WERI-Rb-1 (cell line): ENCODE data around the gene PLCL2.

Experiments
- DNase-seq: peaks from one replicate; pipeline ENCODE4 v3.0.0-alpha.2; 2020
- H3K27ac ChIP-seq: fragments of 250-450 bp; sonication (Bioruptor Pico); 2 replicates; pipeline ENCODE4 v1.5.1; 2020; ENCODE audit warnings: mild to moderate bottlenecking, moderate library complexity
- H3K27me3 ChIP-seq: fragments of 250-450 bp; sonication (Bioruptor Pico); 2 replicates; pipeline ENCODE4 v1.5.1; 2021; ENCODE audit warnings: mild to moderate bottlenecking, low read depth, moderate library complexity; ENCODE audit not compliant: insufficient read depth, severe bottlenecking
- H3K36me3 ChIP-seq: fragments of 250-450 bp; sonication (Bioruptor Pico); 2 replicates; pipeline ENCODE4 v1.5.1; 2020; ENCODE audit warnings: mild to moderate bottlenecking, moderate library complexity
- H3K4me3 ChIP-seq: 2 replicates; pipeline ENCODE4 v1.5.1; 2011; ENCODE audit warnings: low read depth, mild to moderate bottlenecking, control low read depth, low read length
- H3K9me3 ChIP-seq: fragments of 250-450 bp; sonication (Bioruptor Pico); 2 replicates; pipeline ENCODE4 v1.5.1; 2021; ENCODE audit warnings: mild to moderate bottlenecking, moderate library complexity; ENCODE audit not compliant: severe bottlenecking
- TF ChIP-seq, protein P1 (sequence below): IDR thresholded peaks from 2 replicates; pipeline ENCODE4 v1.5.1; 2011; ENCODE audit warnings: low read depth, mild to moderate bottlenecking, control low read depth, inconsistent platforms, low read length

Gene PLCL2

GRCh38 chr3:16910207-16910606 lies 25.5 kb downstream of the PLCL2 start:
- no peak for DNase-seq
- H3K4me3 ChIP-seq: no peak overlapping the region
- no peak overlapping the region for H3K27ac ChIP-seq
- no peaks in the 10 kb centered on the region for H3K36me3 ChIP-seq
- TF ChIP-seq, protein P1, sequence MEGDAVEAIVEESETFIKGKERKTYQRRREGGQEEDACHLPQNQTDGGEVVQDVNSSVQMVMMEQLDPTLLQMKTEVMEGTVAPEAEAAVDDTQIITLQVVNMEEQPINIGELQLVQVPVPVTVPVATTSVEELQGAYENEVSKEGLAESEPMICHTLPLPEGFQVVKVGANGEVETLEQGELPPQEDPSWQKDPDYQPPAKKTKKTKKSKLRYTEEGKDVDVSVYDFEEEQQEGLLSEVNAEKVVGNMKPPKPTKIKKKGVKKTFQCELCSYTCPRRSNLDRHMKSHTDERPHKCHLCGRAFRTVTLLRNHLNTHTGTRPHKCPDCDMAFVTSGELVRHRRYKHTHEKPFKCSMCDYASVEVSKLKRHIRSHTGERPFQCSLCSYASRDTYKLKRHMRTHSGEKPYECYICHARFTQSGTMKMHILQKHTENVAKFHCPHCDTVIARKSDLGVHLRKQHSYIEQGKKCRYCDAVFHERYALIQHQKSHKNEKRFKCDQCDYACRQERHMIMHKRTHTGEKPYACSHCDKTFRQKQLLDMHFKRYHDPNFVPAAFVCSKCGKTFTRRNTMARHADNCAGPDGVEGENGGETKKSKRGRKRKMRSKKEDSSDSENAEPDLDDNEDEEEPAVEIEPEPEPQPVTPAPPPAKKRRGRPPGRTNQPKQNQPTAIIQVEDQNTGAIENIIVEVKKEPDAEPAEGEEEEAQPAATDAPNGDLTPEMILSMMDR: no peak
- no peaks in the 10 kb centered on the region for H3K9me3 ChIP-seq
- no peaks in the 10 kb centered on the region for H3K27me3 ChIP-seq

DNA sequence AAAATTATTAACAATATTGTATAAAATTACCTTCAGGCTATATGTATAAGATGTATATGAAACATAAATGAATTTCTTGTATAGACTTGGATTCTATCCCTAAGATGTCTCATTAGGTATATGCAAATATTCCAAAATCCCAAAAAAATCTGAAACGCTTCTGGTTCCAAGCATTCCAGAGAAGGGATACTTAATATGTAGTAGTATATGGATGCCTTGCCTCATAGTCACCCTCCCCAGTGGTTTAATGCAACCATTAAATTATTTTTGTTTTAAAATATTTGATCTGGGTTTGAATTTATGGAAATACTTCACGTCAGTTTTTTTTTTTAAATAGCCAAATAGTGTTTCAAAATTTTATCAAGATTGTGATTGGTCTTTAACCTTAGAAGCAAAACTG lies 27.2 kb downstream of the PLCL2 start:
- no peaks in the 10 kb centered on the region for H3K27me3 ChIP-seq
- H3K9me3 ChIP-seq: no peaks in the 10 kb centered on the region
- TF ChIP-seq, protein P1: no peak
- no peak for DNase-seq
- H3K4me3 ChIP-seq: no peak overlapping the region
- no peak overlapping the region for H3K27ac ChIP-seq
- H3K36me3 ChIP-seq: no peaks in the 10 kb centered on the region

DNA sequence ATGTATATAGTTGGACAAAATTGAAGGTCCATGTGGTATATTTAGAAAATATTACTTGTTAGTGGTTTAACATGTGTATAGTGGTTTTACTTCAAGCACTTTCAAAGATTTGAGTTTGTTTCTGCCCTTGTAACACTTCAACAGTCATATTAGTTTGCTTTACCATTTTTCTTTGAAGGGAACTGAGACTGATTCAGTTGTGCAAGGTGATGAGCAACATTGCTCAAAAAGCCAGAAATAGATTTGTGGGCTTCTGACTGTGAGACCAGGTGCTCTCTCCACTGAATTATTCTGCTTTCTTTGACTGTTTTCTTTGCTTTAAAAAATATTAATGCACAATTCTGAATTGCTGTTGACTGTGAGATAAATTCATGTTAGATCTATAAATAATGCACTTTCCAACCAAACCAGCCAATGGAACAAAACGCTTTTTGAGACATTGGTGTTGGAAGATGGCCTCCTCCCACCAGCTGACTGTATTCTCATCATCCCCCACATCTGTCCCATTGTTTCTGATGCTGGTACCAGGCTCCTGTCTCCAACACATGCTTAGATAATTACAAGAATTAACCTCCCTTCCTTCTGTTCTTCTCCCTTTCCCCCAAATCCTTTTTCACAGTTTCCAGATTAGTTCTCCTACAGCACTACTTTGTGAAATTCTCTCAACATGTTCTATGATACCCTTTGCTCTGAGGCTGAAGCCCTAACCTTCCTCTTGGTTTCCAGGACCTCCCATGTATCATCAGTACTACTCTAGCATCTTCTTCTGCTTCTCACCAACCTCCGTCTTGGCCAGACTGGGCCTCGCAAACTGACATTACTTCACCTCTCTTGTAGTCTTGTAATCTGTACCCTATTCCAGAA lies 27.9 kb downstream of the PLCL2 start:
- DNase-seq: no peak
- TF ChIP-seq, protein P1: no peak
- H3K4me3 ChIP-seq: no peak overlapping the region
- H3K27me3 ChIP-seq: no peaks in the 10 kb centered on the region
- H3K27ac ChIP-seq: no peak overlapping the region
- no peaks in the 10 kb centered on the region for H3K9me3 ChIP-seq
- H3K36me3 ChIP-seq: no peaks in the 10 kb centered on the region

DNA sequence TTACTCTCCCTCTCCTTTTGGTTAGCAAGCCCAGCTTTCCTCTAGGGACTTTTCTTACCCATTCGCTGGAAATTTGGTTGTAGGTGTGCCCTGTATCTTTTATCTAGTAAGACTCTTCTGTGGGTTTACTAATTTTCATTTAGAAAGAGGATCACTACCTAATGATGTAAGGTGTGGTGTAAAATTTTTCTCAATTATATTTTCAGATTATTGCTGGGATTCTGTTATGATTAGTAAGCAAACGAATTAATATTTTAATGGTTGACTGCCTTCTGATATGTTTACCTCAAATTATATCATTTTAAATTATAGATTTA lies 28.5 kb downstream of the PLCL2 start:
- TF ChIP-seq, protein P1: no peak
- H3K27ac ChIP-seq: no peak overlapping the region
- H3K4me3 ChIP-seq: no peak overlapping the region
- no peaks in the 10 kb centered on the region for H3K9me3 ChIP-seq
- DNase-seq: no peak
- H3K36me3 ChIP-seq: no peaks in the 10 kb centered on the region
- H3K27me3 ChIP-seq: no peaks in the 10 kb centered on the region

- TF ChIP-seq, protein P1: no peak
- H3K36me3 ChIP-seq: no peaks in the 10 kb centered on the region
- no peak overlapping the region for H3K4me3 ChIP-seq
- no peak for DNase-seq
- H3K27me3 ChIP-seq: no peaks in the 10 kb centered on the region
- H3K9me3 ChIP-seq: no peaks in the 10 kb centered on the region
- H3K27ac ChIP-seq: no peak overlapping the region
Measured at GRCh38 chr3:16916840-16917239, 32.1 kb downstream of the PLCL2 start.
